ENCODE results near the gene SLC12A6. TPM values are rescaled to one million over a fixed set of nuclear protein-coding genes. Genes with fewer than 3 reads are reported as not detected.

SLC12A6 gene
- total and polyA plus RNA-seq, 2 of the 13 experiments (the other 11 are each of a cell fraction or from before 2014, with no cell fraction given) = 15.2 to 30.1 TPM

- no peak for TF ChIP-seq JDP2 (CRISPR knock-in tag; IDR thresholded peaks at IDR 0.05; ENCODE audit: borderline replicate concordance)
- no peak for TF ChIP-seq SNAPC5 (CRISPR knock-in tag; IDR thresholded peaks at IDR 0.05; ENCODE audit: borderline replicate concordance)
- TF ChIP-seq RORA (CRISPR knock-in tag; IDR thresholded peaks at IDR 0.05) = no peak
- peak; percentile 63 for TF ChIP-seq TBX2 (CRISPR knock-in tag; IDR thresholded peaks at IDR 0.05; ENCODE audit: borderline replicate concordance)
- no peak for TF ChIP-seq ZNF512 (CRISPR knock-in tag; IDR thresholded peaks at IDR 0.05)
- TF ChIP-seq LCORL (IDR thresholded peaks at IDR 0.05) = no peak
- TF ChIP-seq LCORL (CRISPR knock-in tag; IDR thresholded peaks at IDR 0.05) = 0 out of 2 replicates have a peak, but pooled peaks have one; percentile 55
- no peak for TF ChIP-seq ZNF512B (CRISPR knock-in tag; IDR thresholded peaks at IDR 0.05; ENCODE audit: borderline replicate concordance)
- TF ChIP-seq RELA (CRISPR knock-in tag; IDR thresholded peaks at IDR 0.05) = 0 out of 2 replicates have a peak, but pooled peaks have one; percentile 32
- TF ChIP-seq ZNF572 (CRISPR knock-in tag; IDR thresholded peaks at IDR 0.05) = no peak
- TF ChIP-seq FOXA1 (IDR thresholded peaks at IDR 0.05) = no peak
- TF ChIP-seq FOXA1 (CRISPR knock-in tag; IDR thresholded peaks at IDR 0.05) = no peak
- TF ChIP-seq ZNF296 (CRISPR knock-in tag; conservative IDR thresholded peaks at IDR 0.05) = no peak
- peak; percentile 7; the same call in 1 of the 2 replicates for TF ChIP-seq ELF3 (CRISPR knock-in tag; IDR thresholded peaks at IDR 0.05)
- TF ChIP-seq MEIS2 (CRISPR knock-in tag; IDR thresholded peaks at IDR 0.05) = 0 out of 2 replicates have a peak, but pooled peaks have one; percentile 58
- peak; percentile 90 for TF ChIP-seq KDM3A (CRISPR knock-in tag; IDR thresholded peaks at IDR 0.05; ENCODE audit: low read depth)
- TF ChIP-seq DZIP1 (CRISPR knock-in tag; IDR thresholded peaks at IDR 0.05) = peak; percentile 85; the same call in 1 of the 2 replicates
- TF ChIP-seq ZNF326 (CRISPR knock-in tag; IDR thresholded peaks at IDR 0.05; ENCODE audit: borderline replicate concordance) = no peak
- 0 out of 2 replicates have a peak, but pooled peaks have one; percentile 48 for TF ChIP-seq ZNF138 (CRISPR knock-in tag; IDR thresholded peaks at IDR 0.05; ENCODE audit: low read depth)
- peak; percentile 98 for TF ChIP-seq ZFY (CRISPR knock-in tag; IDR thresholded peaks at IDR 0.05)
- no peak for TF ChIP-seq NFATC3 (CRISPR knock-in tag; IDR thresholded peaks at IDR 0.05)
- TF ChIP-seq ZNF124 (CRISPR knock-in tag; IDR thresholded peaks at IDR 0.05) = peak; percentile 52; the same call in 1 of the 2 replicates
- no peak for TF ChIP-seq ZNF530 (CRISPR knock-in tag; IDR thresholded peaks at IDR 0.05; ENCODE audit: low read depth)
- TF ChIP-seq ZSCAN12 (CRISPR knock-in tag; IDR thresholded peaks at IDR 0.05) = no peak; the same call in 1 of the 2 replicates
Observed at GRCh38 chr15:34209421-34210282, 127.9 kb downstream of the SLC12A6 start, which contains the start of gene KATNBL1 (continued).

Data from HepG2 (cell line).